Spleen (tissue), 7 donors: ENCODE measurements around the gene GALNT11.

Experiments used
- CTCF ChIP-seq, 11 experiments: fragments of 200-600 bp in 7 of 11; fragments of 450-650 bp in 4 of 11; sonication (generic) in 4 of 11; IDR thresholded peaks in 8 of 11; conservative IDR thresholded peaks in 3 of 11; 1 replicate in 7 of 11; 2 replicates in 4 of 11; pipeline versions ENCODE4 v1.4.0 to v1.8.0; 2016 to 2021; ENCODE audit warnings: antibody characterized with exemption in 11 of 11, inconsistent platforms in 4 of 11, mild to moderate bottlenecking in 1 of 11
- POLR2A ChIP-seq, 3 donors: fragments of 450-650 bp; IDR thresholded peaks; one replicate each; pipeline ENCODE4 v1.5.1; 2017; ENCODE audit warnings: antibody characterized with exemption in 3 of 3, mild to moderate bottlenecking in 1 of 3
- POLR2AphosphoS5 ChIP-seq, 3 donors: sonication (generic); formaldehyde crosslinking; IDR thresholded peaks; one replicate each; pipeline ENCODE4 v1.5.1; 2017; ENCODE audit warnings: antibody characterized with exemption in 3 of 3
- donor health status: DM: no; HTN: no; CAD: no; lungs with moderate emphysema.
- donor health status: DM: no; HTN: no; CAD: no.
- donor health status: DM: no; HTN: no; CAD: no.

GRCh38 chr7:151987748-151988529 is 37.5 kb upstream of the GALNT11 start:
- TF ChIP-seq CTCF (IDR thresholded peaks at IDR 0.05 in 8 of 11, conservative IDR thresholded peaks at IDR 0.05 in 3 of 11) (no peak), POLR2A (IDR thresholded peaks at IDR 0.05) (no peak), POLR2AphosphoS5 (IDR thresholded peaks at IDR 0.05) (no peak)
